ENCODE data around the gene KCTD16.

KCTD16 gene

DNA sequence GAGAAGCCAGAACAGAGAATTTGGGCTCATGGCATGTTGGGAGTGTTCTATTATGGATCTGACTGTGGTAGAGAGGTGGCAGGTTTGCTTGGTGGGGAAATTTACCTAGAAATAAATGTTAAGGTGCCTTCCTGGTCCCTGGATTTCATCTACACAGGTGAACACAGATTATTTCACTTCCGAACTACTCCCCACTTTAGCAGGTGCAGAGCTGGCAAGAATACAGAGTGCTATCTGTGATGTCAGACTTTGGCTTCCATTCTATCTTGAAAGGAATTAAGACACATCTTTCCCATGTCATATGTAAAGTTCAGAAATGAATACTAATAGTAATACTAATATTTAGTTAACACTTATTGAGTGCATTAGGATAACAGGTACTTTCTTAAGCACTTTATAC lies 234.0 kb downstream of the KCTD16 start:
- no peak for DNase-seq (ENCODE audit: low spot score)

DNA sequence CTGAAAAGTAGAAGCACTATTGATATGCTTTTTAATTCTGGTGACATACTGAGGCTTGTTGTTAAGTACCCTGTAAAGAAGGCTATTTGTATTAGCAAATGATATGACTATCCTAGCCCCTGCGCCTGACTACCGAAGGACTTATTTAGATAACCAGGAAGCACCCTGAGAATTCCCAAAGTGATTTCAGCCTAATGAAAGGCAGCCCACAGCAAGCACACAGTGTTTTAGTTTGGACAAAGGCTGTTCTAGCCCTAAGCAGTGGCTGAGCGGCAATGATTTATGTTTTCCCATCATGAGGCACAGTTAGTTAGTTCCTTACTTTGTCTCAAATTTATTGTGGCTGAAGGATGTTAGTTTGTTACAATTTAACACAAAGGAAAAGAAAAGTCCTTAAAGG lies 235.3 kb downstream of the KCTD16 start:
- no peak for DNase-seq (ENCODE audit: low spot score)

DNA sequence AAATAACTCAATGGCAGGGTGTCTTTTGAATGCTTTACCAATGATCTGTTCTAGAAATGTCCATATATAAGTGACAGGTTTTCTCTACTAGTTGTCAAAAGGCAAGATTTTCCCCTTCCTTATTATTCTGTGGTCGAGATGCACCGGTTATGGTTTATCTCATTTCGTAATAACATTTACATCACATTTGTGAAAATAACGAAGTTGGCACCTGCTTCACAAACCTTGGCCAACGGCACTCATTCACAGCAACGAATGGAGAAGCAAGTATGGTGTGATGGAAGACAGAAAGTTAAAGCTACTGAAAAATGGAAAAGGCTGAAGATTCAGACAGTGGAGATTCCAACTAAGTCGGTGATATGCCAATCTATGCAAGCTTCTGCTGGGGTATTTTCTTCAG lies 235.8 kb downstream of the KCTD16 start:
- no peak for DNase-seq (ENCODE audit: low spot score)

GRCh38 chr5:144414202-144415029 lies 243.7 kb downstream of the KCTD16 start:
- no peak for DNase-seq (ENCODE audit: low spot score)

DNA sequence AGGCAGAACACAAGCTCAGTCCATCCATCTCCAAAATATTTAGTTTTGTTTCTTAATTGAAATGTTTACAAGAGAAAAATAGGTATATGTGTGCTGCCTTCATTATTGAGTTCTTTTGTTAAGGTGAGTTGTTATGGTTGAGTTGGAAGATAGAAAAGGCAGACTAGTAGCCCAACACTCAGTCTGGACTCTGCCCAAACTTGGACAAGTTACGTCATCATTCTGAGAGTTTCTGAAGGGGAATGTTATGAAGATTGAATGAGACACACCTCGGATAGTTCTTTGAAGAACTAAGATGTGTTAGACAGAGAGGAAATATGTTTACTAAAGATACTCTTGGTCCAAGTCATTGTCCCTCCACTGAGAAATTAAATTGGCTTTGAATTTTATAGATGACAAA lies 245.5 kb downstream of the KCTD16 start:
- DNase-seq (ENCODE audit: low spot score), result no peak

- DNase-seq (ENCODE audit: low spot score), result no peak
Measured at GRCh38 chr5:144418719-144419118, 248.0 kb downstream of the KCTD16 start.

- no peak for DNase-seq (ENCODE audit: low spot score)
Measured at GRCh38 chr5:144421411-144421810, 250.7 kb downstream of the KCTD16 start.

- no peak for DNase-seq (ENCODE audit: low spot score)
Measured at GRCh38 chr5:144422018-144422727, 251.5 kb downstream of the KCTD16 start.

GRCh38 chr5:144427866-144428265 lies 257.2 kb downstream of the KCTD16 start:
- DNase-seq (ENCODE audit: low spot score), result no peak

GRCh38 chr5:144428326-144428725 lies 257.7 kb downstream of the KCTD16 start:
- no peak for DNase-seq (ENCODE audit: low spot score)

- DNase-seq (ENCODE audit: low spot score), result no peak
Measured at GRCh38 chr5:144429405-144429804, 258.7 kb downstream of the KCTD16 start.

GRCh38 chr5:144429905-144430304 lies 259.2 kb downstream of the KCTD16 start:
- DNase-seq (ENCODE audit: low spot score), result no peak

DNA sequence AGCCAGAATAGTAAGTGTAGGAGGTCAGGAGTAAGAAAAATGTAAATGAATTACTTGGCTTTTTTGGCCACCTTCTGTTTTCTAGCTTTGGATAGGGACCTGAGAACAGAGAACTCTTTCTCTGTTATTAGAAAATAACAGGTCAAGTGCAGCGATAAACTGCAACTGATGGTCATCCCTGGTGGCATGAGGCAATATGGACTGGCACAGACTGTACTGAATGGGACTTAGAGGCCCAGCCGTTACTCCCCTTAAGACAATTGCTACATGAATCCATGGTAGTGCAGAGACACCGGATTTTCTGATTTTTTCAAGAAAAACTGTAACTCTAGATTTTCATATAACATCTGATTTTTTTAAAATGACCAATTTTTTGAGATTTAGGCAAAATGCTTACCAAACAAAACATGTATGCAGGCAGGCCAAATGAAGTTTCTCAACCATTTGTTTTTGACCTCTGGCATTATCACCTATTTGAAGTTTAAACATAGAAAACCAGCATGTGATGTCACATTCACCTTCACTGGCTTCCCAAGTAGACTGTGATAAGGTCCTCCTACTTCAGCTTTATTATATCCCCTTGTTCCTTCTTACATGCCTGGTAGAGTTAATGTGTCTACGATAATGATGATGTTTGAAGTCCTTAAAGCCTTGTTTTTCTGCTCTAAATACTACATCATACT lies 262.6 kb downstream of the KCTD16 start:
- no peak for DNase-seq (ENCODE audit: low spot score)

DNA sequence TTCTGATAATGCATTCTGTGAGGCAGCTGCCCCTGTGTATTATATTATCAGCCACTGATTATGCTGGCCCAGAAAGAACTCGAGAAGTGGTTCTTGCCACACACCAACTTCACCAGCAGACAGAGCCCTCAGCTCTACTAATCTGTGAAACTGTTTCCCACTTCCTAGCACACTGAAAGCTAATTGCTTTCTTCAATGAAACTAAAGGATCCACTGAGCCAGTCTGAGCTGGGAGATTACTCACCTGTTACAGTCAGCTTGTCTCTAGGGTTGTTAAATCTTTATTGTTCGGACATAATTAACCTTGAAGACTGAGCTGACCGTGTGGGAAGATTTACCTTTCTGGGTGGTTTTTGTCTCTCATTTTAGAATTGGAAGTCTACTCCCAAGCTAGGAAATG lies 263.2 kb downstream of the KCTD16 start:
- DNase-seq (ENCODE audit: low spot score), result no peak

GRCh38 chr5:144436007-144436406 lies 265.3 kb downstream of the KCTD16 start:
- no peak for DNase-seq (ENCODE audit: low spot score)

DNA sequence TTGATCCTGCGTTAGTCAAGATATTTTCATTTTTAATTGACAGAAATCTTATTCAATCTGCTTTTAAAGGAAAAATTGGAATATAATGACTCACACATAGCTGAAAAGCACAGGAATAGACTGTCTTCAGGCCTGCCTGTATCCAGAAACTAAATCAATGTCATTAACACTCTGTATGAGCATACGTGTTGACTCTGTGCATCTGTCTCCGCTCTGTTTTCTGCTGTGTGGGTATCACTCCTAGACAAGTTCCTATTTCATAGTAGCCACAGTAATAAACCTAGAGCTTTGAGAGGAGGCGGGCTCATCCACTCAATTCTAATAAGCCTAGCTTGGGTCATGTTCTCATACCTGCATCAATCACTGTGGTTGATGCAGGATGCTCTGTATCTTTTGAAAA lies 267.6 kb downstream of the KCTD16 start:
- no peak for DNase-seq (ENCODE audit: low spot score)

GRCh38 chr5:144448457-144448856 lies 277.8 kb downstream of the KCTD16 start:
- DNase-seq (ENCODE audit: low spot score), result no peak

- DNase-seq (ENCODE audit: low spot score), result no peak
Measured at GRCh38 chr5:144451187-144451973, 280.7 kb downstream of the KCTD16 start.

DNA sequence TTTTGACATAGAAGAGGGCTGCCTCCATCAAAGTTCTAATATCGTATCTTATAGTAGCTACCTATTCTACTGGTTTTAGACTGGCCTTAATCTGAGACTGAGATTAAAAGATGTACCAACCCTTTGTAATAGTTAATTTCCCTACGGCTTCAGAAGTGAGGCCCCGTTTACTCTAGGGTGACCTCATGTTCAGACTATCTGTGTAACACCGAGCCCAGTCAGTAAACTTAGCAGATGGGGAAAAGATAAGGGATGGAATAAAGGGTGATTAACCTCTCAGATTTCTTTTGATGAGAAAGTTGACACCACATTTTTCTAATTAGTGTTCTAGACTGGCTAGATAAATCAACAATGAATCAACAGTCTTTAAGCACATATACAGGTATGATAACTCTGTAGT lies 283.1 kb downstream of the KCTD16 start:
- no peak for DNase-seq (ENCODE audit: low spot score)

- DNase-seq (ENCODE audit: low spot score), result no peak
Measured at GRCh38 chr5:144457160-144457559, 286.5 kb downstream of the KCTD16 start.

DNA sequence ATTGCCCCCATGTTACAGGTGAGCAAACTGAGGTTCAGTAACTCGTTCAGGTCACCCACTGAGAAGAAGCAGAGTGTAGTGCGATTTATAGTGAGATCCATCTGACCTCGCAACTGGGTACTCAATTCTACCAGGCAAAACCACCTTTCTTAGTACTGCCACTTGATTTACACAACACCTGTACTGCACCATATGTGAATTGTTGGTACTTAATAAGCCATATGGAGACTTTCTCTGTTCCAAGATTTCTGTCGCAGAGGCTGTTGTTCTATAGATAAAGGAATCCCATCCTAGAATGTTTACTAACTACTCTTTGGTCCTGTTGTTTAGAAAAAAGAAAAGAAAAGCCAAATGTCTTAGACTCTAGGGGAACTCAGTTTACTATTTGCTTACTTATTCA lies 287.5 kb downstream of the KCTD16 start:
- DNase-seq (ENCODE audit: low spot score), result no peak

- DNase-seq (ENCODE audit: low spot score), result no peak
Measured at GRCh38 chr5:144460600-144460999, 289.9 kb downstream of the KCTD16 start.

Measured in globus pallidus (tissue), 1 donor.